Measurements from ENCODE around the gene SH2D1B.
"Not testable (repeated sequence)": the region's sequence is repeated elsewhere in the genome, so short reads cannot be mapped to it uniquely, and the experiment has no call there.

The SH2D1B gene

DNA sequence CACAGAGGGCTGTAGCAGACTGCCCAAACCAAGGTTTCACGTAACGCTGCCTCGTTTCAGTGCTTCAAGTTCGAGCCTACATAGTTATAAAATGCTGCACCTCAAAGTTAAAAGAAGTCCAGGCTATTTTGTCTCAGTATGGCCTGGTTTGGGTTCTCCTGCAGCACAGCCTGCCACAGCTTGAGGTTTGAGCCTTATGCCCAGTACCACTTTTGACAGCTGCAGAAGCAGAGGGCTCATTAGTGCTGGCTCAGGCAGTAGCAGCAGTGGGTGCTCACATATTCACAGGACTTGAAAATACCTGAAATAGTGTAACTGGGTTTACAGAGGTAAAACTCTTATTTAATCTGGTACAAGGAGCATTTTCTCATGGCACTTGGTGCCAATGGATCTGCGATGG lies 50.6 kb downstream of the SH2D1B start:
- DNase-seq (ENCODE audit: low read depth): no peak

DNA sequence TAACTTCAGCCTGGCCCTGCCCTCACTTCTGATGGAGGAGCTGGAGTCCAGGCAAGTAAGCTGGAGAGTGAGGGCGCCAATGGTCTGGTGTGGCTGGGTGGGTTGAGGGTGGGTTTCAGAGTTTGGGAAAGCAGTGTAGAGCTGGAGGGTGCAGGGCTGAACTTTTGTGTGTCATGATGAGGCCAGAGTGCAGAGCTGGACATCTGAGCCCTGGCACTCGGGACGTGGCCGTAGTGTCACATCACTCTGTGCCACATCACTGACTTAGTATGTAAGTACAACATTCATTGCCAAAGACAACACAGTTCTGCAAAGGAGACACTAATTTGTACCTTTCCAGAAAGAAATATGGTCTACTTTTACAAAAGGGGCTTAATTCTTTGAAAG lies 51.1 kb downstream of the SH2D1B start:
- DNase-seq (ENCODE audit: low read depth): no peak

DNA sequence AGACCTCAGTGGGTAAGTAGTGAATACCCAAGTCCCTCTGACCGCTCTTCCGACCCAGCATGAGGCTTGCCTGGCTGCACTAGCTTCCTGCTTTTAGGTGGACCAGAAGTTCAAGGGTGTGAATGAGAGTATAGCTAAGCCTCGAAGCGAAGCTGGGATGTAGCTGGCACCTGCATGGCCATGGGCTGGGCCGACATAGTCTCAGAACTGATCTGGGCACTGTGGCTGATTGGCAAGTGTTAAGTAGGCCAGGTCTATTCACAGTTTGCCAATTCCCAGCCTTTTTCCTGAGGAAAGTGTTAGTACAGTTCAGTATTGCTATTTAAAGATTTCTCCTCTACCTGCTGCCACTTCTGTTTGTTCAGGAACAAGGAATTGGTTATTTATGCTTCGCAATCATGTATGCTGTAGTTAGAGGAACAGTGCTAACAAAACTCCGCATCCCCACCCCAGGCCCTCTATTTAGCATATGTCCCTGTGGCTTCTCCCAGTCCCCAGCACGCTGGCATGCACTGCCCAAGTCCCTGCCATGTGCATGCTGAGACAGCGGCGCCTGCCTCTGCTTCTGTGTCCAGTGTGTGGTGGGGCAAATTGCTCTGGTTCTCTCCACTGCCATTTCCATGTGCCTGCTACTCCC lies 51.6 kb downstream of the SH2D1B start:
- DNase-seq (ENCODE audit: low read depth): no peak

DNA sequence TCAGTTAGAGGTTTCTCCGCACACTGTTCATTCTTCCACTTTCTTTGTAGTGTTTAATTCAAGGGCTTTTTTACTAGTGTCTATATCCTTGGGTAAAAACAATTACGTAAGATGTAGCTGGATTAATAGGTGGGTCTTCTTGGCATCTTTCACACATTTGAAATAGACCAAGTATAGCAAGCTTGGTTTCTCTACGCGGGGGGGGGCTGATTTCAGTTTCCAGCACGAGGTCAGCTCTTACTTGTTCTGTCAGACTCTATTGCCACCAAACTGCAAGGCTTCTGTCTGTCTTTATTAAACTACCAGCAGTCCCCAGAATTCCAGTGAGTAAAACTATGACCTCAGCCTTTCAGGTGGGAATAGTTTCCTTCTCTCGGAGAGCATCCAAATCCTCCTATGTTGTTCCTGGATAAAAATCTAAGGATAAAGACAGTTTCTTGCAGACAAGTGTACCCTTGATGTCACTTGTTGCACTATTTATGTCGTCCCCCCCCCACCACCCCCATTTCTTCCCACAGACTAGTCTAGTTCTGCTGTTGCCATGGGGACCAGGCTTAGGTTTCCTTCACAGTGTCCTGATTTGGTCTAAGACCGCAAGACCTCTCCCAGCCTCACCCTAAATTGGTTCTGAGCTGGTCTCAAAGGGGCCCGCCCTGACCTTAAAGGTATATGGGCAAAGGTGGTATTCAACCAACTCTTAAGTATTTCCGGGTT lies 52.3 kb downstream of the SH2D1B start:
- DNase-seq (ENCODE audit: low read depth): no peak

DNA sequence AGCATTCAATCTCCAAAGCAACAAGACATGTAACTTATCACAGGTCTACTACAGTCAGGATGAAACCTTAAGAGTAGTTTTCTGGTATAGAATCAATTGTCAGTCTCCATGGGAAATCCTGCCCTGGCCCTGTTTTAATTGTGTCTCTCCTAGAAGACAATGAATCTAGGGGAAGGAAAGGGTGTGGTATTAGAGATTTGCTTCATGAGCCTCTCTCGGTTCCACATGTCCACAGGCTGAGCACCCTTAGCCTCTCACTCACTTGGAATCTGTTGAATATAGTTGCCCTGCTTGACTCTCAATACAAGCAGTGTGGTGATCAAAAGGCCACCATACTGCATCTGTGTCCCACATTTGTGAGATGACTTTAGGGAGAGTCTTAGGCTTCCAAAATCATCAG lies 53.0 kb downstream of the SH2D1B start:
- no peak for DNase-seq (ENCODE audit: low read depth)

DNA sequence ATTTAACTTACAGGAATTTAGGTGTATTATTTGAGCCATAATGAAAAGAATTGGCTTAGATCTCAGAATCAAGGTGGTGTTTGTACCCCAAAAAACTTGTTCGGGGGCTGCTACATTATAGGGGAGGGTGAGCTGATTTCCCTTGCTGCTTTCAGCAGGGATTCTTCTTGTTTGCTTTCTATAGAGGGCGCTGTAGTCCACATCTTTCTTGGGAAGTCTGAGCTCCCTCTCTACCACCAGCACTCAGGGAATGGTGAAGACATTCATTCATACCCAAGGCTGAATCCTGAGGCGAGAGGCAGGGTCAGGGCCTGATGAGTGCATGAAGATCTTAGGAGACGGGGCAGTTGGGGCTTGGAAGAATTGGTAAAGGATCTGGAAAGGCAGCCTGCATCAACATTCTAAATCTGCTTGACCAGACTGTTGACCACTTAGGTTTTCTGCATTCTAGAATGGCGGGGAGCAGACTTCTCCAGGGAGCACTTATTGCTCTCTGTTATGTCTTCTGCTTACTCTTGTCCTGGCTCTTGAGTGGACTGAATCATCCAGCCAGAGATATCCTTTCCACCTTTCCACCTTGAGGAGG lies 54.2 kb downstream of the SH2D1B start:
- no peak for DNase-seq (ENCODE audit: low read depth)

DNA sequence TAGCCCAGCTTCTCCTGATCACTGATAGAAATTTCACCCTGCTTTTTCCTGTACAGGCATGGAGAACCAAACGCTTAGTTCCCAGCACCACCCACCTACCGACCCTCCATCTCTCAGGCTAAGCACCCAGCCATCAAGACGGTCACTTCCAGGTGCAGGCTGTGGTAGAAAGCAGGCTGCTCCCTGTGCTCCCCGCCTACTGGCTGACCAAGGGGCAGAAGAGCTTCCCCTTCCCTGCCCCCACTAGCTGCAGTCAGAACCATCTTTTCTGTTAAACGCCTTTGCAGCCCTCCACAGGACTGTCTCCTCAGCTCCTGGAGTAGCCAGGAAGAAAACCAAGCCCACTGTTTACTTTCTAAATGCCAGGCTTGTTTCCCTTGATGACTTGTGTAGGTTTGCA lies 58.2 kb downstream of the SH2D1B start:
- DNase-seq (ENCODE audit: low read depth): no peak

DNA sequence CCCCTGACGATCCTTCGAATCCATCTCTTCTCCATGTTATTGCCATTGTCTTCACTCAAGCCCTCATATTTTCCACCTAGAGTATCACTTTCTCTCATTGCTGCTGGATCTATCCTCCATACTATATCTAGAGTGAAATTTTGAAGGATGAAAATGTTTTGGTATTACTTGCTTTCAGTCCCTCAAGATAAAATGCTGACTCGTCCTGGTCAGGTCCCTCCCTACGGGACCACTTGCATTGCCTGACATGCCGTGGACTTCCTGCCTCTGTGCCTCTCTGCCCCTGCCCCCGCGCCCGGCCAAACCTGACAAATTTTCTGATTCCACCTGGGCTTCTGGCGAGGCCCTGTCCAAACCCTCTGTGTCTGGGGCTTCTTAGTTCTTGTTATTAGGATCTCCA lies 58.9 kb downstream of the SH2D1B start:
- no peak for DNase-seq (ENCODE audit: low read depth)

DNA sequence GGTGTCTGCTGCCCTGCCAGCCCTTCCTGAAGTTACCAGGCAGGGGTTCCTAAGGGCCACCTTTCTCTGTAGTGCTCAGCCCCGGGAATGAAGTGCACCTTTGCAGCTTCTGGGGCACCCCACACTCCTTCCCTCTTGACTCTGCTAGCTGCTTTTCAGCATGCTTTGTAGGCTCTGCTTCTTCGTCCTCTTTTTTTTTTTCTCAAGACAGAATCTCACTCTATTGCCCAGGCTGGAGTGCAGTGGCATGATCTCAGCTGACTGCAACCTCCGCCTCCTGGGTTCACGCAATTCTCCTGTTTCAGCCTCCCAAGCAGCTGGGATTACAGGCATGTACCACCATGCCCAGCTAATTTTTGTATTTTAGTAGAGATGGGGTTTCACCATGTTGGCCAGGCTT lies 60.1 kb downstream of the SH2D1B start:
- DNase-seq (ENCODE audit: low read depth): not testable (repeated sequence)

DNA sequence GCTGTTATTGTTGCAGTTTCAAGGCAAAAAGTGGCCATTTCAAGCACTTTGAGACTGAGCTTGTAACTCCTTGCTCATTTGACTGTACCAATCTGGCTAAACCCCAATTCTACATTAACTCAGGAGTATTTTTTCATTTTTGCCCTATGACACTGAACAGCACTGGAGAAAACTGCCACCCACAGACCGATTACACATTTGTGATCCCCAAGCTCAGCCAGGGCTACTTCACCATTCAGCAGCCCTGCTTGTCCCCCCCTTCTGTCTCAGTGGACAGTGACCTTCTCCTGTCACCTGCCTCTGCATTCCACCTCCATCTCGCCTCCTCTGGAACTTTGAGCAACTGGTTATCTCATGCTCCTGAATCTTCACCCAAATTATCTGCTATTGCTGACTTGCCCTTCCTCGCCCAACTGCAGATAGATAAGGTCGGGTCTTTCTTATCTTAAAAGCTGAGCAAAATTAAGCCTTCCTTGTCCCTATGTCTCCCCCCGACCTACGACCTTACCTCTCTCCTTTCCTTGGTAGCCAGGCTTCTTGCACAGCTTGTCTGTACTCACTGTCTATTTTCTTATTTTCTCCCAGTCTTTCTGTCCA lies 60.6 kb downstream of the SH2D1B start:
- DNase-seq (ENCODE audit: low read depth): no peak

DNA sequence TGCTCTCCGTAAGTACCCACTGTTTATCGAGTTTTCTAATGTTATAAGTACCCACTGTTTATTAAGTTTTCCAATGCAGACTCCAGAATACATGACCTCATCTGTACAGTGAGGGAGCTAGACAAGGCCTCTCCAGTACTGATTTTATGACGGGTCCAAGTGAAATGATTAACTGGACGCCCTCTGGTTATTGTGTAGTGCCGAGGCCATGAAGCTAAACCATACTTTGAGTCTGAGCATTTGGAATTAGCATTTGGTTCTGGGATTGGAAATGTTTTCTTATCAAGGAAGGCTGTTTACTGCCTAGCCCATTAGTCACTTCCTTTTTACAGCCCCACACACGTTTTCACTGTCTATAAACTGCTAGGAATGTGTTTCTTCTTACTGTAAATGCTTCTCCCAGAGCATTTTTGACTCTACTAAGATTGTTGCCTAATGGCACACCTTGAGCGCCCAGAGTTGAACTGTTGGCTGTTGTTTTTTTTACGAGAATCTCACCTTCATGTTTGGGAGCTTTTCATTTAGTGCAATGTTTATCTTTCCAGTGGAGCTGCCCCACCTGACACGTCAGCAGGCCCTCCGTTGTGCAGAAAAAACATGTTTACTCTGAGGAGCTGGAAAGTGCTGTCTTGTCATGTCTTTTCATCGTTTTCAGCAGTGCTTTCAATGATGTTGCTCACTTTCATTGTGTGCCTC lies 62.2 kb downstream of the SH2D1B start:
- no peak for DNase-seq (ENCODE audit: low read depth)

DNA sequence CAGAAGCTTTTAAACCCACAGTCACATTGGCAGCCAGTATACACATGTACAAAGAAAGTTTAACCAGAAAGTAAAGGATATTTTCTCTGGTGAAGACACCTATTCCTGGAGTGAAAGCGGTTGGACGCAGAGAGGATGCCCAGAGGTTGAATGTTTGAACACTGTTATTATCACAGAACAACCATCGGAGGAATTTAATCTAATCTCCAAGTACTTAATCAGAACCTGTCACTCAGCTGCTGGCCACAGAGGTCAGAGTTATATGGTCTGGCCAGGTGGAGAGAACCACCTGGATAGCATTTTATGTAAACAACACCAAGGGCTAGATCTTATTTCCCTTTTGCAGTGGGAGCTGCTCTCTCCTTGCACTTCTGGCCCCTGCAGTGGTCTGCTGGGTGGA lies 64.7 kb downstream of the SH2D1B start:
- no peak for DNase-seq (ENCODE audit: low read depth)

Data from activated T-cell treated with anti-CD3 and anti-CD28 coated beads for 24 hours (primary cell).